Neutrophil (primary cell): ENCODE results near the gene LNX2.

Experiments used
- H3K27ac ChIP-seq: fragments of 200-600 bp; sonication (generic); 2 replicates; pipeline ENCODE4 v1.5.1; 2016; ENCODE audit warnings: mild to moderate bottlenecking, moderate library complexity
- H3K27me3 ChIP-seq: fragments of 200-600 bp; sonication (generic); 2 replicates; pipeline ENCODE4 v1.6.0; 2016; ENCODE audit warnings: mild to moderate bottlenecking
- H3K36me3 ChIP-seq: fragments of 200-600 bp; sonication (generic); 2 replicates; pipeline ENCODE4 v1.5.1; 2017
- H3K4me1 ChIP-seq, 2 experiments: fragments of 200-600 bp in 1 of 2; sonication (generic) in 1 of 2; 1 replicate in 1 of 2; 2 replicates in 1 of 2; pipeline versions ENCODE4 v1.5.1 to v1.6.1; 2013 to 2016; ENCODE audit warnings: low read depth in 1 of 2, low read length in 1 of 2, mild to moderate bottlenecking in 1 of 2, moderate library complexity in 1 of 2; ENCODE audit not compliant: control insufficient read depth in 1 of 2, insufficient read depth in 1 of 2
- H3K4me3 ChIP-seq, 2 experiments: fragments of 200-600 bp in 1 of 2; sonication (generic) in 1 of 2; 1 replicate in 1 of 2; 2 replicates in 1 of 2; pipeline ENCODE4 v1.5.1; 2013 to 2016; ENCODE audit warnings: low read depth in 1 of 2, low read length in 1 of 2, mild to moderate bottlenecking in 1 of 2, moderate library complexity in 1 of 2
- H3K9me3 ChIP-seq: fragments of 200-600 bp; sonication (generic); 2 replicates; pipeline ENCODE4 v1.5.1; 2016
- TF ChIP-seq, protein P1 (sequence below): fragments of 200-600 bp; sonication (generic); IDR thresholded peaks from 2 replicates; pipeline ENCODE4 v1.5.1; 2016; ENCODE audit warnings: antibody characterized with exemption

Gene LNX2

DNA sequence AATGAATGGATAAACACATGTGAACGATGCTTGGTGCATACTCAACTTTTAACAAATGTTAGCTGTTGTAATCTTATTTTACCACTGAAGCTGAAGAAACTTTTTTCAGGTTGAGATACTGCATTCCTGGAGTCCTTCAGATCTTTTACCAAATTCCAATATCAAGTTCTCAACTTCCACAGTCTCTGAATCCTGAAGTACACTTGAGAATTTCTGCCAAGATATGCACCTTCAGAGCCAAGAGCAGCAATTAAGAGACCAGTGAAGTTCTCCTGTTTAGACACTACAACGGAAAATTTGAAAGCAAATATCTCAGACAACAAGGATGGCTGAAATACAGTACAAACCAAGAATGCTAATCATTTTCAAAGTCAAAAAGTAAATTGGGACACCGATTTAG is 85.3 kb downstream of the LNX2 start:
- H3K4me1 ChIP-seq = peaks cover 0 to 7% of the 10 kb centered on the region in 2 experiments
- H3K9me3 ChIP-seq = no peaks in the 10 kb centered on the region
- no peaks in the 10 kb centered on the region for H3K36me3 ChIP-seq
- no peak overlapping the region for H3K4me3 ChIP-seq
- no peak overlapping the region for H3K27ac ChIP-seq
- TF ChIP-seq, protein P1, sequence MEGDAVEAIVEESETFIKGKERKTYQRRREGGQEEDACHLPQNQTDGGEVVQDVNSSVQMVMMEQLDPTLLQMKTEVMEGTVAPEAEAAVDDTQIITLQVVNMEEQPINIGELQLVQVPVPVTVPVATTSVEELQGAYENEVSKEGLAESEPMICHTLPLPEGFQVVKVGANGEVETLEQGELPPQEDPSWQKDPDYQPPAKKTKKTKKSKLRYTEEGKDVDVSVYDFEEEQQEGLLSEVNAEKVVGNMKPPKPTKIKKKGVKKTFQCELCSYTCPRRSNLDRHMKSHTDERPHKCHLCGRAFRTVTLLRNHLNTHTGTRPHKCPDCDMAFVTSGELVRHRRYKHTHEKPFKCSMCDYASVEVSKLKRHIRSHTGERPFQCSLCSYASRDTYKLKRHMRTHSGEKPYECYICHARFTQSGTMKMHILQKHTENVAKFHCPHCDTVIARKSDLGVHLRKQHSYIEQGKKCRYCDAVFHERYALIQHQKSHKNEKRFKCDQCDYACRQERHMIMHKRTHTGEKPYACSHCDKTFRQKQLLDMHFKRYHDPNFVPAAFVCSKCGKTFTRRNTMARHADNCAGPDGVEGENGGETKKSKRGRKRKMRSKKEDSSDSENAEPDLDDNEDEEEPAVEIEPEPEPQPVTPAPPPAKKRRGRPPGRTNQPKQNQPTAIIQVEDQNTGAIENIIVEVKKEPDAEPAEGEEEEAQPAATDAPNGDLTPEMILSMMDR = no peak
- H3K27me3 ChIP-seq = peaks cover 19% of the 10 kb centered on the region

DNA sequence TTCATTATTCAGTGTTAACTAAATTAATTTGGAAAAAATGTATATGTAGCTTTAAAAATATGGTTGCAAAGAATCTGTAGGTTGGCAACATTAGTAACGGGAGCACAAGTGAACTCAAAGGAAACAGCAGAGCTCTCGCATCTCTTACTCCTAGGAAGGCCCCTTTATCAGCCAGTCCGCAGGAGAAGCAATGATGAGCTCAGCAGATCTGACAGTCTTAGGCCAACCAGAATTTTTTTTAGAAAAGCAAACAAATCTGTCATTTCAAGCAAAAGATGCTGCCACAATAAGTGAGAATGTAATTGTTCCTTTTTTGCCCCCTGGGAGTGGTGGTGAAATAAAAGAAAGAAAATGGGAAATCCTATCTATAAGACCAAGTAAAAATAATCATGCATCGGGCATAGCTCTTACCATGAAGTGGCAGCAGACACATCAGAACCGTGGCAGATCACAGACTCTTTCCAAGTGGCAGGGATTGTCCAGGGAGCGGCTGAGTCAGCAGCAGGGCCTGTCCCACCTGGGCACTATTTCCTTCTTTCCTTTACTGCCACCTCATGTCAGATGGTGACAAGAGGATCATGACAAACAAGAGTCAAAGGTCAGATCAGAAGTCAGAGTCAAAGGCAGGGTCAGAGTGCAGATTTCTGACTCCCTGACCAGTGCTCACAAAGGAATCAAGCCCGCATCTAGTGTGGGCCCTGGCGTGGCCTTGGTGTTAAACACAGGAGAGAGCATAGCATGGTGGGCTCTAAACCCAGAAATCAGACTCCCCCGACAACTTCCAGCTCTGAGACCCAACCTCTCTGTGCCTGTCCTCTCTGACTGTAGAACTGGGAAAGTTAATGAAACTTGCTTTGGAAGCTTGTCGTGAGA is 86.0 kb downstream of the LNX2 start:
- TF ChIP-seq, protein P1 = no peak

DNA sequence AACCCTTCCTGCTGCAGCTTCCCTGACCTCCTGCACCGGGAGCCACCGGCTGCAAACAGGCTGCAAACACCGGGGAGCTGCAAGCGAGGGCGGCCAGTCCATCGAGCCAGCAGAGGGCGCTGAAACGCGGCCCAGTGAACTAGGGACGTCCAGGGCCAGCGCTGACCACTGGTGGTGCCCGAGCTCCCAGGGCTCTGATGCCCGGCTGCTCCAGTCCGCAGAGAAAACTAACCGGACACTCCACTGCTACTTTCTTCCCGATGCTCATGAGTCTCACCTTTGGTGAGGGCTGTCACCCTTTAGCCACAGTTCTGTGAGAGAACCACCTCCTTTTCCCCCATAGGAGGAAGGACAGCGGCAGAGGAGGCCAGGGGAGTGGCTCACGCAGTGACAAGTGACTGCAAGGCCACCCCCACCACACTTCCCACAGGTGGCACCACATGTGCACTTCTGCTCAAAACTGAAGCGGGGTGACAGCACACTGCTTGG is 87.1 kb downstream of the LNX2 start:
- no peak overlapping the region for H3K27ac ChIP-seq
- H3K9me3 ChIP-seq = no peaks in the 10 kb centered on the region
- peaks cover 19% of the 10 kb centered on the region for H3K27me3 ChIP-seq
- no peaks in the 10 kb centered on the region for H3K36me3 ChIP-seq
- TF ChIP-seq, protein P1 = peak; percentile 71
- H3K4me1 ChIP-seq = peaks cover 0 to 7% of the 10 kb centered on the region in 2 experiments
- peak overlapping the region in 1 of 2 experiments; percentile 33 for H3K4me3 ChIP-seq

More for the DNA sequence above, 86.0 kb downstream of the LNX2 start:
- no peaks in the 10 kb centered on the region for H3K9me3 ChIP-seq
- no peak overlapping the region for H3K4me3 ChIP-seq
- peaks cover 0 to 7% of the 10 kb centered on the region in 2 experiments for H3K4me1 ChIP-seq
- no peaks in the 10 kb centered on the region for H3K36me3 ChIP-seq
- no peak overlapping the region for H3K27ac ChIP-seq
- H3K27me3 ChIP-seq = peaks cover 19% of the 10 kb centered on the region

DNA sequence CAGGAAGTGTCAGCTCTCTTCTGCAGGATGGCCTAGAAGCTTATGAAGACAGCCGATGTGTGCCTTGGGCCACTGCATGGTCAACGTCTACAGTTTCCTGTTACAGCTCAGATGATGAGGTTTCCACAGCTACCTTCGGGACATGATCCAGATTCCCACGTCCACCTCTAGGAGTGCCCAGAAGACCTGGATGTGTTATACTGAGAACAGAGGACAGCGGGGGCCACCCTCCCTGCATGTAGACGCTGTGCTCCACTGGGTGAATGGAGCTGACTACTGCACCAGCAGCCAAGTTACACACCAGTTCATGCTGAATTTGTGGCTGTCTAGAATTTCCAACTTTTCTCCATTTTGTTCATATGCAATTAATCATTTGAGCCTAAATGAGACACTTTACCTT is 91.4 kb downstream of the LNX2 start:
- TF ChIP-seq, protein P1 = no peak
- Histone ChIP-seq H3K4me3 (no peak overlapping the region), H3K27ac (no peak overlapping the region), H3K9me3 (no peaks in the 10 kb centered on the region), H3K27me3 (peaks cover 14% of the 10 kb centered on the region), H3K36me3 (no peaks in the 10 kb centered on the region), H3K4me1 (peaks cover 0 to 7% of the 10 kb centered on the region in 2 experiments)

DNA sequence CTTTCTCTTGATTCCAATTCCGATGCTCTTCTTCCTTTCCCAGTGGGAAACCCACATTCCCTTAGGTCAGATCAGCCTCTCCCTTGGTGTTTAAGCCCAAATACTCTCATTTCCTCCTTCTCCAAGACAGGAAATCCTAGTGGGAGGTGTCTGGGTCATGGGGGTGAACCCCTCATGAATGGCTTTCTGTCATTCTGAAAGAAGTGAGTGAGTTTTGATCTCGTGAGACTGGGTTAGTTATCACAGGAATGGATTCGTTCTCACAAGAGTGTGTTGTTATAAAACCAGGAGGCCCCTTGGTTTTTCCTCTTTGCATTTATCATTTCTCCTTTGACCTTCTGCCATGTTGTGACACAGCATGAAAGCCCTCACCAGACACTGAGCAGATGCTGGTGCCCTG is 93.8 kb downstream of the LNX2 start:
- TF ChIP-seq, protein P1 = no peak
- no peaks in the 10 kb centered on the region for H3K9me3 ChIP-seq
- no peak overlapping the region for H3K27ac ChIP-seq
- H3K27me3 ChIP-seq = no peaks in the 10 kb centered on the region
- H3K36me3 ChIP-seq = no peaks in the 10 kb centered on the region
- H3K4me1 ChIP-seq = no peaks in the 10 kb centered on the region
- H3K4me3 ChIP-seq = no peak overlapping the region
